GM12878 (cell line): Measurements from ENCODE around the gene CDK2. TPM values are rescaled to one million over a fixed set of nuclear protein-coding genes. Genes with fewer than 3 reads are reported as not detected.
A peak's percentile ranks its signal among the peaks of the same experiment; 100 is the strongest.

Experiments
- ATAC-seq: fragments of 200-7000 bp; cut with Tn5 transposase; 3 replicates; pipeline ENCODE4 v1.9.1; 2020; ENCODE audit warnings: mild to moderate bottlenecking, moderate library complexity
- BruUV-seq: library from RNA; stranded (reverse); fragments of 400-500 nt; replicated peaks from 2 replicates; lab custom pipeline; 2021; lab: Mats Ljungman, UMichigan
- CTCF ChIA-PET: fragments of 300-600 bp; sonication (Branson Sonifier 250); formaldehyde crosslinking; extraction: SDS; loops from one replicate; lab custom pipeline; 2021; ENCODE audit warnings: inconsistent platforms; lab: Yijun Ruan, JAX
- POLR2A ChIA-PET: fragments of 350-600 bp; formaldehyde crosslinking; extraction: SDS; loops from one replicate; lab custom pipeline; 2021; ENCODE audit warnings: inconsistent platforms; lab: Charles Lee
- RAD21 ChIA-PET: fragments of 300-600 bp; sonication (Branson Sonifier 250); formaldehyde crosslinking; loops from one replicate; lab custom pipeline; 2023; ENCODE audit warnings: antibody characterized with exemption; ENCODE audit not compliant: unreplicated experiment; lab: Charles Lee
- SMC1A ChIA-PET: fragments of 300-600 bp; sonication (Branson Sonifier 250); formaldehyde crosslinking; loops from one replicate; lab custom pipeline; 2023; ENCODE audit not compliant: unreplicated experiment, uncharacterized antibody; lab: Charles Lee
- DNase-seq: peaks from one replicate; pipeline ENCODE4 v3.0.0-alpha.2; 2011; ENCODE audit warnings: low read depth, low spot score
- FAIRE-seq: peaks from 3 replicates; lab custom pipeline; 2011; peaks lifted over from hg19 to GRCh38; lab: Jason Lieb, UNC
- H2AFZ ChIP-seq: 2 replicates; pipeline ENCODE4 v1.6.0; 2011; ENCODE audit warnings: low read depth, low read length, control low read depth; ENCODE audit not compliant: control insufficient read depth
- H3K27ac ChIP-seq: 2 replicates; pipeline ENCODE4 v1.5.1; 2011; ENCODE audit warnings: control low read depth; ENCODE audit not compliant: control insufficient read depth, insufficient read depth
- H3K27me3 ChIP-seq, 2 experiments: replicated peaks in 1 of 2; 2 replicates each; pipeline versions ENCODE4 v1.6.0 to v1.6.1; 2011; ENCODE audit warnings: low read length in 1 of 2; ENCODE audit not compliant: control insufficient read depth in 2 of 2, insufficient read depth in 2 of 2
- H3K36me3 ChIP-seq, 2 experiments: 2 replicates each; pipeline ENCODE4 v1.5.1; 2011; ENCODE audit warnings: low read length in 1 of 2; ENCODE audit not compliant: control insufficient read depth in 2 of 2, insufficient read depth in 2 of 2
- H3K4me1 ChIP-seq: 2 replicates; pipeline ENCODE4 v1.6.1; 2011; ENCODE audit warnings: mild to moderate bottlenecking, low read length, moderate library complexity, mixed read lengths; ENCODE audit not compliant: control insufficient read depth, insufficient read depth
- H3K4me2 ChIP-seq: 2 replicates; pipeline ENCODE4 v1.6.0; 2011; ENCODE audit warnings: control low read depth; ENCODE audit not compliant: control insufficient read depth, insufficient read depth
- H3K4me3 ChIP-seq: fragments of 200-600 bp; sonication (generic); 2 replicates; pipeline ENCODE4 v1.5.1; 2016
- H3K79me2 ChIP-seq: 2 replicates; pipeline ENCODE4 v1.6.0; 2011; ENCODE audit warnings: low read length; ENCODE audit not compliant: control insufficient read depth, insufficient read depth
- H3K9ac ChIP-seq: 2 replicates; pipeline ENCODE4 v1.8.0; 2011; ENCODE audit warnings: low read length, control low read depth, mixed read lengths; ENCODE audit not compliant: control insufficient read depth, insufficient read depth
- H3K9me3 ChIP-seq: replicated peaks from 3 replicates; pipeline ENCODE4 v1.5.1; 2011; ENCODE audit warnings: mild to moderate bottlenecking, low read length; ENCODE audit not compliant: control insufficient read depth, insufficient read depth
- H4K20me1 ChIP-seq: 2 replicates; pipeline ENCODE4 v1.6.0; 2011; ENCODE audit not compliant: control insufficient read depth, insufficient read depth
- BACH1 ChIP-seq: fragments of 450-650 bp; IDR thresholded peaks from 2 replicates; pipeline ENCODE4 v1.6.1; 2017; ENCODE audit warnings: mild to moderate bottlenecking, borderline replicate concordance
- DPF2 ChIP-seq: fragments of 450-650 bp; IDR thresholded peaks from 2 replicates; pipeline ENCODE4 v1.6.1; 2017; ENCODE audit warnings: mild to moderate bottlenecking
- IKZF1 ChIP-seq: fragments of 450-650 bp; conservative IDR thresholded peaks from 2 replicates; pipeline ENCODE4 v1.6.1; 2017; ENCODE audit warnings: antibody characterized with exemption, mild to moderate bottlenecking
- KLF5 ChIP-seq: fragments of 450-650 bp; IDR thresholded peaks from 2 replicates; pipeline ENCODE4 v1.6.1; 2014; ENCODE audit warnings: mild to moderate bottlenecking; ENCODE audit not compliant: partially characterized antibody
- SMAD1 ChIP-seq: fragments of 450-650 bp; IDR thresholded peaks from 2 replicates; pipeline ENCODE4 v1.6.1; 2018; ENCODE audit warnings: mild to moderate bottlenecking, low read depth; ENCODE audit not compliant: partially characterized antibody
- SMC3 ChIP-seq: IDR thresholded peaks from 2 replicates; pipeline ENCODE4 v1.6.1; 2011; ENCODE audit warnings: low read length, improper control_type of control experiment, borderline replicate concordance
- SPI1 ChIP-seq: IDR thresholded peaks from 2 replicates; pipeline ENCODE4 v1.6.1; 2011; ENCODE audit warnings: low read depth, mild to moderate bottlenecking, low read length, moderate library complexity, borderline replicate concordance; ENCODE audit not compliant: insufficient read depth
- TBL1XR1 ChIP-seq: IDR thresholded peaks from 2 replicates; pipeline ENCODE4 v1.6.1; 2012; ENCODE audit warnings: low read depth, low read length, improper control_type of control experiment
- ZNF274 ChIP-seq: IDR thresholded peaks from one replicate; pipeline ENCODE4 v1.8.0; 2011; ENCODE audit not compliant: insufficient read length, insufficient read depth
- WGBS: methylation state at CpG from one replicate; pipeline ENCODE4 v1.1.6; 2016; ENCODE audit warnings: low lambda C conversion rate; ENCODE audit not compliant: insufficient replicate concordance, insufficient coverage; ENCODE audit errors: missing lambda C conversion rate; 5-methylcytosine and 5-hydroxymethylcytosine counted together
- in situ Hi-C: fragments of 300-500 bp; cut with MboI; formaldehyde crosslinking; loops from 9 replicates; pipeline ENCODE4 v1.14.3; 2018; ENCODE audit warnings: mixed read lengths
- intact Hi-C: fragments of 100-400 bp; cut with micrococcal nuclease; formaldehyde crosslinking; loops from one replicate; pipeline ENCODE4 v1.14.2; 2022; ENCODE audit not compliant: unreplicated experiment
- polyA plus RNA-seq, 11 experiments: library from polyadenylated mRNA; depleted of rRNA in 4 of 11; unstranded in 6 of 11; stranded (reverse) in 5 of 11; fragments of >200 nt; fragmentation: Nextera tagmentation in 4 of 11; fragmentation: Illumina TruSeq in 1 of 11; extraction: Ambion mirVana in 4 of 11; extraction: Trizol in 1 of 11; gene quantifications; 1 replicate in 1 of 11; 2 replicates in 10 of 11; pipeline versions ENCODE4 v1.2.1 to v1.2.3, GENCODE V29; 2011 to 2016; ENCODE audit warnings: inconsistent platforms in 2 of 11, missing spikeins in 2 of 11, low read depth in 1 of 11
- total RNA-seq, 4 experiments: library from RNA; depleted of rRNA in 3 of 4; stranded (reverse); fragments of >200 nt in 3 of 4; fragmentation: Illumina TruSeq in 1 of 4; extraction: Trizol in 1 of 4; gene quantifications; 2 replicates each; pipeline versions ENCODE4 v1.2.1 to v1.2.3, GENCODE V29; 2013 to 2021

The CDK2 gene
- total and polyA plus RNA-seq, 10 of the 15 experiments (the other 5 are each of a cell fraction or from before 2014, with no cell fraction given), result 13.1 to 138 (median 82.2) TPM

DNA sequence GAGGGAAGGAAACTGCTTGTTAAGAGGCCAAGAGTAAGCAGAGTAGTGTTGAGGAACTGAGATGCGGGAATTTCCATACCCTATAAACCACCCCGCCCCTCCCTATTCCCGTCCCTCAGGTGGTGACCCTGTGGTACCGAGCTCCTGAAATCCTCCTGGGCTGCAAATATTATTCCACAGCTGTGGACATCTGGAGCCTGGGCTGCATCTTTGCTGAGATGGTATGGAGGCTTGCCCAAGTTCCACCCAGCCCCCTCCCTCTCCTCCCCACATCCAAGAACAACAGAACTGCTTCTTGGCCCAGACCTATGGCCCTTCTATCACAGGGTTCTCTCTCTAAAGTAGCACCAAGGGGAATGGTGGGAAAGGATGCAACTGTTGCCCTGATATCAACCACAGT is 2.7 kb downstream of the CDK2 start:
- WGBS, result 87% methylated on average over 4 of the region's 4 CpGs
- no peak overlapping the region; the same call in 1 of the 2 replicates for H3K4me3 ChIP-seq
- CTCF ChIA-PET, result interaction anchor here (0.6 to 2.4 kb wide), 12 partner anchors 9 to 231 kb away, joined by 3 to 17 read pairs (median 4); partner anchors contain the start of gene DGKA
- FAIRE-seq (no peak), DNase-seq (no peak), ATAC-seq (no peak)
- H3K79me2 ChIP-seq, result peaks cover 37% of the 10 kb centered on the region
- no peak overlapping the region for H3K27ac ChIP-seq
- H4K20me1 ChIP-seq, result no peaks in the 10 kb centered on the region
- RAD21 ChIA-PET, result interaction anchor here (0.7 to 2.8 kb wide), 4 partner anchors 13 to 140 kb away, joined by 3 to 15 read pairs (median 6); partner anchors contain the start of gene DNAJC14
- peaks cover 15% of the 10 kb centered on the region for H3K4me1 ChIP-seq
- H3K9me3 ChIP-seq, result no peaks in the 10 kb centered on the region
- no TSS peak for BruUV-seq
- H2AFZ ChIP-seq, result no peak overlapping the region
- in situ Hi-C loops (no loop called here), intact Hi-C loops (no loop called here)
- TF ChIP-seq SMC3 (no peak), DPF2 (no peak), ZNF274 (no peak), SMAD1 (no peak), SPI1 (0 out of 2 replicates have a peak, but pooled peaks have one; percentile 10), BACH1 (no peak), IKZF1 (0 out of 2 replicates have a peak, but pooled peaks have one; percentile 9), KLF5 (no peak), TBL1XR1 (no peak)
- no peaks in the 10 kb centered on the region for H3K27me3 ChIP-seq
- peaks cover 0 to 7% of the 10 kb centered on the region in 2 experiments; a peak in 3 of 4 replicates for H3K36me3 ChIP-seq
- H3K9ac ChIP-seq, result no peak overlapping the region
- peak overlapping the region; percentile 100 for H3K4me2 ChIP-seq
- POLR2A ChIA-PET, result interaction anchor here (0.6 to 2.5 kb wide), 10 partner anchors 9 to 225 kb away, joined by 3 to 27 read pairs (median 4); partner anchors contain the start of genes DNAJC14, ORMDL2 and SARNP
- SMC1A ChIA-PET, result interaction anchor here (0.7 to 3.1 kb wide), 5 partner anchors 8 to 245 kb away, joined by 3 to 25 read pairs (median 4); no protein-coding TSS in a partner anchor
